NB4 (cell line): Measurements from ENCODE around the gene SLC27A1.
"Not testable (repeated sequence)": the region's sequence is repeated elsewhere in the genome, so short reads cannot be mapped to it uniquely, and the experiment has no call there.

ENCODE experiments used
- DNase-seq: peaks from one replicate; pipeline ENCODE4 v3.0.0; 2010; ENCODE audit warnings: low read depth
- H3K4me3 ChIP-seq: one replicate; pipeline ENCODE4 v1.5.1; 2011; ENCODE audit warnings: mild to moderate bottlenecking, low read depth, low read length, moderate library complexity
- MYC ChIP-seq: IDR thresholded peaks from 2 replicates; pipeline ENCODE4 v1.6.1; 2011; ENCODE audit warnings: low read depth, low read length
- POLR2A ChIP-seq: IDR thresholded peaks from 2 replicates; pipeline ENCODE4 v1.6.1; 2011; ENCODE audit warnings: mild to moderate bottlenecking; ENCODE audit not compliant: insufficient read length; ENCODE audit errors: extremely low read depth
- TF ChIP-seq, protein P1 (sequence below): IDR thresholded peaks from 2 replicates; pipeline ENCODE4 v1.6.1; 2011; ENCODE audit warnings: low read depth, low read length
- TF ChIP-seq, protein P2 (sequence below): IDR thresholded peaks from one replicate; pipeline ENCODE4 v1.5.1; 2012; ENCODE audit warnings: low read depth, low read length

Gene SLC27A1

DNA sequence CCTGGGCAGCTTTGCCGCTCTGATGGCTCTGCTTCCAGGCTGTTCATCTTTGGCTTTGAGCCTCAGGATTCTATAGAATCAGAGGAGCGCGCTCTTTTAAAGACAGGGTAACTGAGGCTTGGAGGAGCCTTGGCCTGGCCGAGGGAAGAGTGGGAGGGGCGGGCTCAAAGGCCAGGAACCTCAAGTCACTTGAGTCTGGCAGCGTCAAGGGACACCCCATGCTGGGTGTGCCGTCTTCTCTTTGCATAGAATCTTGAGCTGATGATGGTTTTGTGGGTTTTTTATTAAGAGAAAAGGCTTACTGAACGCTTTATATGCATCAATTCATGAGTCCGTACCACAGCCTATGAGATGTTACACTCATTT is 42.2 kb downstream of the SLC27A1 start:
- peak; percentile 50 for DNase-seq
- peak overlapping the region; percentile 90 for H3K4me3 ChIP-seq
- TF ChIP-seq MYC (no peak), POLR2A (no peak)
- TF ChIP-seq, protein P1, sequence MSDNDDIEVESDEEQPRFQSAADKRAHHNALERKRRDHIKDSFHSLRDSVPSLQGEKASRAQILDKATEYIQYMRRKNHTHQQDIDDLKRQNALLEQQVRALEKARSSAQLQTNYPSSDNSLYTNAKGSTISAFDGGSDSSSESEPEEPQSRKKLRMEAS: no peak
- TF ChIP-seq, protein P2, sequence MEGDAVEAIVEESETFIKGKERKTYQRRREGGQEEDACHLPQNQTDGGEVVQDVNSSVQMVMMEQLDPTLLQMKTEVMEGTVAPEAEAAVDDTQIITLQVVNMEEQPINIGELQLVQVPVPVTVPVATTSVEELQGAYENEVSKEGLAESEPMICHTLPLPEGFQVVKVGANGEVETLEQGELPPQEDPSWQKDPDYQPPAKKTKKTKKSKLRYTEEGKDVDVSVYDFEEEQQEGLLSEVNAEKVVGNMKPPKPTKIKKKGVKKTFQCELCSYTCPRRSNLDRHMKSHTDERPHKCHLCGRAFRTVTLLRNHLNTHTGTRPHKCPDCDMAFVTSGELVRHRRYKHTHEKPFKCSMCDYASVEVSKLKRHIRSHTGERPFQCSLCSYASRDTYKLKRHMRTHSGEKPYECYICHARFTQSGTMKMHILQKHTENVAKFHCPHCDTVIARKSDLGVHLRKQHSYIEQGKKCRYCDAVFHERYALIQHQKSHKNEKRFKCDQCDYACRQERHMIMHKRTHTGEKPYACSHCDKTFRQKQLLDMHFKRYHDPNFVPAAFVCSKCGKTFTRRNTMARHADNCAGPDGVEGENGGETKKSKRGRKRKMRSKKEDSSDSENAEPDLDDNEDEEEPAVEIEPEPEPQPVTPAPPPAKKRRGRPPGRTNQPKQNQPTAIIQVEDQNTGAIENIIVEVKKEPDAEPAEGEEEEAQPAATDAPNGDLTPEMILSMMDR: no peak

DNA sequence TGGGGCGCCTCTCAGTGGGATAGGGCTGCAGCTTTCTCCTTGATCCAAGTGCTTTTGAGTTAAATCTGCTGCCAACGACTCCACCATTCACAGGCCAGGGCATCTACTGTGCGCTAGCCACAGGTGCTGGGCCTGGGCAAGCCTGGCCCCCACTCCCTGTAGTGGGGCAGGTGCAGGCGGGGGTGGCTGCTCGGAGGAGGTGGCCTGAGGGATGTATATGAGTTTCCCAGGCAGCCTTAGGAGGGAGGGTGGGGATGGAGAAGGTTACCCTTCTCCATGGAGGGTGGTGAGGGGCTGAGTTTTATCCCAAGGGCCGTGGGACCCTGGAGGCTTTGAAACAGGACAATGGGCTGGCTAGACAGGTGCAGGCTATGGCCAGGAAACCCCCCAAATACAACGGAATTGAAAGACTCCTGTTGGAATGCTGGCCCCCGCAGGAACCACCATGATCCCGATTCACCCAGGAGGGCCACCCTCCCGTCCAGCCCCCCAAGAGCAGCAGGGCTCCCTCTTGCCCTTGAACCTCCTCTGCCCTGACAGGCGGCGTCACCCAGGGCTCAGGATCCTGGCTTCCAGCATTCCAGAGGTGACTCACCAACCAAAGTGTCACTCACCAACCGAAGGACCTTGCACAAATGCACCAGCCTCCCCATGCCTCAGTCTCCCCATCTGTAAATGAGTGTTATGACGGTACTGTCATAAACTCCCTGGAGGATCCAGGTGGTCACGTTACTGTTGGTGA is 45.3 kb downstream of the SLC27A1 start:
- TF ChIP-seq POLR2A: no peak
- TF ChIP-seq MYC: no peak
- TF ChIP-seq, protein P2: no peak
- TF ChIP-seq, protein P1: no peak

DNA sequence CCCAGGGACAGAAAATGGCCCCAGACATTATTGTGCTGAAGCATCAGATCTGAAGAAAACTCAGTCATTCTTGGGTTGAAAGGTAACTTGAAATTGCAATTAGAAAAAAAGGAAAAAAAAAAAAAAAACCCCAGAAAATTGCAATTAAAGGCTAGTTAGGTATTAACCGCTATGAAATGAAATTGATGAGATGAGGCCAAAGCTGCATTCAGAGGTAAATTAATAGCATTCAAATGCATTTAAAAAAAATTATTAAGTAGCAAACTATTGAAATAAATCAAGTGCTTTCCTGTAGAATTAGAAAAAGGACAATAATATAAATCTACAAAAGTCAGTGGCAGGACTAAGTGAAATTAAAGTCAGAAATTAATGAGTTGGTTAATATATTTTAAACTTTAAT is 47.6 kb downstream of the SLC27A1 start:
- TF ChIP-seq, protein P1: no peak
- TF ChIP-seq, protein P2: no peak
- TF ChIP-seq MYC (no peak), POLR2A (no peak)
- no peak for DNase-seq
- no peak overlapping the region for H3K4me3 ChIP-seq

More for the DNA sequence above, 45.3 kb downstream of the SLC27A1 start:
- no peak for DNase-seq
- H3K4me3 ChIP-seq: no peak overlapping the region

DNA sequence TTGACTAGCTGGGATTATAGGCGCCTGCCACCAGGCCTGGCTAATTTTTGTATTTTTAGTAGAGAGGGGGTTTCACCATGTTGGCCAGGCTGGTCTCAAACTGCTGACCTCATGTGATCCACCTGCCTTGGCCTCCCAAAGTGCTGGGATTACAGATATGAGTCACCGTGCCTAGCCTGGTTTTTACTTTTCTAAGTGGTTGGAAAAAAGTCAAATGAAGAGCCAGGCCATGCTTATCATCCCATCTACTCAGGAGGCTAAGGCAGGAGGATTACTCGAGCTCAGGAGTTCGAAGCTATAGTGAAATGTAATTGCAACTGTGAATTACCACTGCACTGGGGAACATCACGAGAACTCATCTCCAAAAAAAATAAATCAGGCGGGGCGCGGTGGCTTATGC is 48.3 kb downstream of the SLC27A1 start:
- DNase-seq, H3K4me3 ChIP-seq: not testable (repeated sequence)

DNA sequence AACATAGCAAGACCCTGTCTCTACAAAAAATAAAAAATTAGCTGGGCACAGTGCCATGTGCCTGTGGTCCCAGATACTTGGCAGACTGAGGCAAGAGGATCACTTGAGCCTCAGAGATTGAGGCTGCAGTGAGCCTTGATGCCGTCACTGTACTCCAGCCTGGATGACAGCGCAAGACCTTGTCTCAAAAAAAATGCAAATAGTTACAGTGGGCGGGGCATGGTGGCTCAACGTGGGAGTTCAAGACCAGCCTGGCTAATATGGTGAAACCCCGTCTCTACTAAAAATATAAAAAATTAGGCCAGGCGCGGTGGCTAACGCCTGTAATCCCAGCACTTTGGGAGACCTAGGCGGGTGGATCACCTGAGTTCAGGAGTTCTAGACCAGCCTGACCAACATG is 49.6 kb downstream of the SLC27A1 start:
- no peak for DNase-seq
- TF ChIP-seq, protein P1: no peak
- TF ChIP-seq POLR2A (no peak), MYC (no peak)
- TF ChIP-seq, protein P2: no peak

DNA sequence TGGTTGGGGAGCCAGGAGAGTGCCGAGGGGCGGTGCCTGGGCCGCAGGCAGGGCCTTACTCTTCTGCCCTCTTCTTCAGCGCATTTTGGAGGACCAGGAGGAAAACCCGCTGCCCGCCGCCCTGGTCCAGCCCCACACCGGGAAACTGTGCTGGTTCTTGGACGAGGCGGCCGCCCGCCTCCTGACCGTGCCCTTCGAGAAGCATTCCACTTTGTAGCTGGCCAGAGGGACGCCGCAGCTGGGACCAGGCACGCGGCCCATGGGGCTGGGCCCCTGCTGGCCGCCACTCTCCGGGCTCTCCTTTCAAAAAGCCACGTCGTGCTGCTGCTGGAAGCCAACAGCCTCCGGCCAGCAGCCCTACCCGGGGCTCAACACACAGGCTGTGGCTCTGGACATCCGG is 50.5 kb downstream of the SLC27A1 start:
- no peak for DNase-seq
- H3K4me3 ChIP-seq: no peak overlapping the region
- TF ChIP-seq POLR2A (no peak), MYC (no peak)
- TF ChIP-seq, protein P2: no peak
- TF ChIP-seq, protein P1: no peak

More for the DNA sequence above, 49.6 kb downstream of the SLC27A1 start:
- no peak overlapping the region for H3K4me3 ChIP-seq
